Measurements from ENCODE around the gene ICA1.

The ICA1 gene

DNA sequence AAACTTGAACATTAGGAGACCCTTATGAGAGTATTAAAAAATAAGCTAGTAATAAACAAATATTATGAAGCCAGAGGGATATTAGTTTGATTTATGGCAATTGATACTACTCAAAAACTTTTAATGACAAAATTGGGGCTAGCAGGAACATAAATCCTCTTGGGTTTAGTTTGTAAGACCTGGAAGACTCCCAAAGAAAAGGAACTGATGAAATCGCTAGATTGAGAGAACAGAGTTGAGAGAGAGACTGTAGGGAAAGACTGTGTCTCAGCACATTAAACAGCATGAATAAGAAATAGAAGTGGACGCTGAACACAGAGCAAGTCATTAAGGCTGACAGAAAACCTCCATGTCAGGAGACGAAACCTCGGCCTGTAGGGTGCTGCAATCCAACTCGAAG, 56.4 kb downstream of the ICA1 start:
- in situ Hi-C loops (cut with MboI; ENCODE audit: low sequenced_read_pairs), result loop anchor here (25.0 kb wide), 1 partner anchor 768 kb away; no protein-coding TSS in a partner anchor

- in situ Hi-C loops (cut with MboI; ENCODE audit: low sequenced_read_pairs), result loop anchor here (25.0 kb wide), 1 partner anchor 768 kb away; no protein-coding TSS in a partner anchor
Observed at GRCh38 chr7:8205031-8205387, 57.0 kb downstream of the ICA1 start.

DNA sequence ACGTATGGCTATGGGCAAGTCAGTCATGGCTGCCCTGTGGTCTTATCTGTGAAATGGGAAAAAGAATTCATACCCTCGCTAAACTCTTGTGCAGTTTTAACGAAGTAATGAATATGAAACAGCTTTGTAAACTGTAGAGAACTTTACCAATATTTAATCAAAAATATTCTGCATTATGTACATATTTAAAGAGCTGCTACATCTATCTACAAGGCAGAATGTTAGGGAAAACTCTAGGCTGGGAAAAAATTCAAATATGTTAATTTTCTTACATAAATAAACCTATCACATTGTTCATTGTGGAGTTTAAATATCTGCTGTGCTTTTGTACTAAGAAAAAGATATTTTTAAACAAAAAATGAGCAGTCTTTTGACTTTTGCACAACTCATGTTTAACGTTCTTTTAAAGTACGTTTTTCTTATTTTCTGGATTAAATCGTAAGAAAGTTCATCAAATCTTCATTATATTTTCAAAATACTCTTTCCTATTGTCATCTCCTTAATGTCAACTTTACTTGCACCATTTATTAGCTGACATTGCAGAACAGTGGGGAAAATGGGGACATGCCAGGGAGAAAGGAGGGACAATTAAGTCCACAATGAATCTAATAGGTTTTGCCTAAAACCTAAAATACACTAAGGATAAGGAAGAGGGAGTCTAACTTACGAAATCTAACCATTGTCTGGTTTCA, 57.5 kb downstream of the ICA1 start:
- in situ Hi-C loops (cut with MboI; ENCODE audit: low sequenced_read_pairs), result loop anchor here (25.0 kb wide), 1 partner anchor 767 kb away; no protein-coding TSS in a partner anchor

GRCh38 chr7:8201846-8202441, 60.0 kb downstream of the ICA1 start:
- in situ Hi-C loops (cut with MboI; ENCODE audit: low sequenced_read_pairs), result loop anchor here (25.0 kb wide), 1 partner anchor 765 kb away; no protein-coding TSS in a partner anchor

DNA sequence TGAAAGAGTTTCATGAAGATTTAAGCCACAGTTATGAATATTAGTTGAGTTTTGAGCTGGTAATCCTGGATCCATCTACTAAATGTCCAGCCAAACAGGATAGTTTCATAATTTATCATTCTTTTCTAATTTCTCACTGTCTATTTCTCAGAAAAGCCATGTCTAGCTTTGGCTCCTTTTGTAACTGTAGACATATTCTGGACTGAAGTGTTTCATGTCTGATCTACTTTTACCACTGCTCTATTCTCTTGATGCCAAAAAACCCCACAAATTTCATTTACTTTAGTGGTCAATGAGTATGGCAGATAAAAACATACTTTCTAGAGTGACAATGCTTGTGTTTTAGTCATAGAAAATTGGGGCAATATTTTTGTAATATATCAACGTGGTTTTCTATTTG, 61.2 kb downstream of the ICA1 start:
- in situ Hi-C loops (cut with MboI; ENCODE audit: low sequenced_read_pairs), result loop anchor here (25.0 kb wide), 1 partner anchor 763 kb away; no protein-coding TSS in a partner anchor

DNA sequence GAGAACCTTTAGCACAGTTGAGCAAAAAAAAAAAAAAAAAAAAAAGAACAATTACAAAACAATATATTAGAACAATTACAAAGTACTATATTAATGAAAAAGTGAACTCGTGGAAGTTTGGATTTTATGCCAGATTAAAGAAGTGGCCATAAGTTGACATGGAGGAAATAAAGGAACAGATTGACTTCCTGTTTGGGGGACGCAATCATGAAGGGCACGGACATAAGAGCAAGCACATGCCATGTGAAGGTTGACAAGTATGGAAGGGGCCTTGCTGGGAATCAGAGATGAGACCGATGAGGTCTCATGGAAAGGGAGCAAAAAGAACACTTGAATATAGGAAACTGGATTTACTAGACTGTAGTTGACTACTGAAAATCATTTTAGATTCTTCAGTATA, 61.7 kb downstream of the ICA1 start:
- in situ Hi-C loops (cut with MboI; ENCODE audit: low sequenced_read_pairs), result loop anchor here (25.0 kb wide), 1 partner anchor 763 kb away; no protein-coding TSS in a partner anchor

DNA sequence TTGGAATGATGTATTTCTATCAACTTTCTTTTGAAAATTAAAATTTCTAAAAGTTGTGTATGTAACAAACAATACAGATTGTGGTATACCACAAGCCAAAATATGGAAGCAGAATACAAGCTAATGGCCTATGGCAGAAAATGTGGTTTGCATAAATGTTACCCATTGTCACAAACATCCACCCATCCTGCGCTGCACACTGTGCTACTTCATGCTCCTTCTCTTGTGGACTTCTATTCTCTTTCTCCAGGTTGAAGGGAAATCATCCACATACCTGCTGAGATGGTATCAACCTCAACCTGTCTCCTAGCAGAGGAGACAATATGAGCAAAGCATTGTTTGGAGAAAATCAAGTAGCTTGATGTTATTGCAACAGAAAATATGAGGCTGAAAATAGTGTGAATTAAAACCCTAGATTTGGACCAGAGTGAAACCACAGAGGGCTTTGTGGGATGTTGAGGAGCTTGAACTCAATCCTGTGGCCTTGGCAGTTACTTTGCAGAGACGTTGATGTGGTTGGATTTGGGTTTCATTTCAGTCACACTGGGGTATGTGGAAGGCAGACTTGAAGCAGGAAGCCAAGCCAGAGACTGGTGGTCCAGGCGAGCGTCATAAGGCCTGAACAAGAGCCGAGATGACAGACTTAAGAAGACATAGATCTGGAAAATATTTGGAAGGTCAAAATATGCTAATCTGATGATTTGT, 63.8 kb downstream of the ICA1 start:
- in situ Hi-C loops (cut with MboI; ENCODE audit: low sequenced_read_pairs), result no loop called here

- in situ Hi-C loops (cut with MboI; ENCODE audit: low sequenced_read_pairs), result no loop called here
Observed at GRCh38 chr7:8192897-8193296, 69.1 kb downstream of the ICA1 start.

DNA sequence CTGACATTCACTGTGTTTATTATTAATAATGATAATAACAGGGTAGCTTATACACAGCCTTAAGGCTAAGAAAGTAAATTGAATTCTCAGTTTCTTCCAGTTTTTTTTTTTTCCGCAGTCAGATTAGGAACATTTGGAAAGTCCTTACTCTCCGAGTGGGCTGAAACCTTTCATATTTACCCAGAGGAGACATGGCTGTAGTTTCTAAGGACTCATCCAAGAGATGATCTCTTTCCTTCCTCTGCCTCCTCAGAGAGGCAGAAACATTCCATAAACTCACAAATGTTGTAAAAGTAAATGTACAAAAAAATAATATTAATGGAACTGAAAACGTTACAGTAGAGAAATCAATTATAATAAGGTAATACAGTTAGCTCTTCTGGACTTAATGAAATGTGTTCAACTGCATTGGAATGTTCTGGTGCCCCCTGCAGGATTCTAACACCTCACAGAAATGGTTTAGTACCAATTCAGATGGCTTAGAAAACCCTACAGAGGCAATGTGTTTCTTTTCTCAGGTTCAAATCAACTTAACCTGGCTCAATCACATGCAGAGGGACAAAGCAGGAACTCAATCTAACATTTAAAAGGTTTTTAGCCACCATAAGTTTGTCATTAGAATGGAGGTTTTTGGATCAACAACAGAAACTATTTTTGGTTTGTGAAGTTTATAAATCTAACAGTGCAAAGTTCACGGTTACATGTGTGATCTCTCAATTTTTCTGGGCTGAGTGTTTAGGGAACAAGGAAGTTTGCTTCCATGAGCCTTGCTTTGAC, 71.7 kb downstream of the ICA1 start:
- in situ Hi-C loops (cut with MboI; ENCODE audit: low sequenced_read_pairs), result no loop called here

- in situ Hi-C loops (cut with MboI; ENCODE audit: low sequenced_read_pairs), result no loop called here
Observed at GRCh38 chr7:8189625-8190024, 72.3 kb downstream of the ICA1 start.

DNA sequence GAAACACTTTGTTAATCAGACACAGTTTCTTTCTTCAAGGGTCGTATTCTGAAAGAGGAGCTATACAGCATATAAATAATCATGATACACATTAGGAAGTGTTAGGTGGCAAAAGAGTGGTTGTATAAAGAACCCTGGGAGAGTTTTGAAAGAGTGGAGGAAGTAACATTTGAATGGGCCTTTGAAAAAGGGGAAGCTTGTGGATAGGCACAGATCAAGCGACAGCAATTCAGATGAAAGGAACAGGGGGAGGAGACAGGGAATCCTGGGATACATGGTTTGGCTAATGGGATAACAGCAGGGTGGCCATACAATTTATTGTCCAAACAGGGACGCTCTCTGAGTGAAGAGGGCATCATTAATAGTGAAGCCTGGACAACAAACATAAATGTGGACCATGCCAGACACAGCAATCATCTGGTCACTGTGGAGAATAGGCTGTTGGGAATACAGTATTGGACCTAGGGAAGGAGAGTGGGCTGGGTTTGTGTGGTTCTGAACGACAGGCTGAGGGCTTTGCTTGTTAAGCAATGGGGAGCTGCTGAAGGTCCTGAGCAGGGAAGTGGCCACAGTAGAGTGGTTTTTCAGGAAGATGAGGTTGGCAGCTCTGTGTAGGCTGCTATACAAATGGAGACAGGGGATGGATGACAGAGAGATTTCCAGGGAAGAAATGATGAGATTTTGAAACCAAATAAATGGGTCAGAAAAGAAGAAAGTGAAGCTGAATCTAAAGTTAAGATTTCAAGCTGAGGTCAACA, 75.9 kb downstream of the ICA1 start:
- in situ Hi-C loops (cut with MboI; ENCODE audit: low sequenced_read_pairs), result no loop called here

GRCh38 chr7:8184221-8184620, 77.7 kb downstream of the ICA1 start:
- in situ Hi-C loops (cut with MboI; ENCODE audit: low sequenced_read_pairs), result no loop called here

DNA sequence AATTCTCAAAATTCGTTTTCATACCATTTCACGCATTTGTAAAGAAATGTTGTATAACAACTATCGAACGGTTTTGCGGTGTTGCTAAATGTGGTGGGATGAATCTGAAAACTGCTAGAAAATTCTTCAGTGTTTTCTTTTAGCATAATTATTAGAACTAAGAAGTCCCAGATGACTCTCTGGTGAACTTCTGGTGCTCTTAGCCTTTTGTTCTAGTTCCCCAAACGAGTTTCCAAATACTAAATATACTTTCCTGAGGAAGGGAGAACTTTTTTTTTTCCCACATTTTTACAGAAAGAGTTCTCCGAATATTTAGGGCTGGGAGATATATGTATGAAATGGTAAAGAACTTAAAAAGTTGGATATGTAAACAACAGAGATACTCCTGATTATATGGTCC, 82.5 kb downstream of the ICA1 start:
- in situ Hi-C loops (cut with MboI; ENCODE audit: low sequenced_read_pairs), result no loop called here

- in situ Hi-C loops (cut with MboI; ENCODE audit: low sequenced_read_pairs), result no loop called here
Observed at GRCh38 chr7:8178353-8178752, 83.6 kb downstream of the ICA1 start.

GRCh38 chr7:8177109-8177933, 84.6 kb downstream of the ICA1 start:
- in situ Hi-C loops (cut with MboI; ENCODE audit: low sequenced_read_pairs), result no loop called here

DNA sequence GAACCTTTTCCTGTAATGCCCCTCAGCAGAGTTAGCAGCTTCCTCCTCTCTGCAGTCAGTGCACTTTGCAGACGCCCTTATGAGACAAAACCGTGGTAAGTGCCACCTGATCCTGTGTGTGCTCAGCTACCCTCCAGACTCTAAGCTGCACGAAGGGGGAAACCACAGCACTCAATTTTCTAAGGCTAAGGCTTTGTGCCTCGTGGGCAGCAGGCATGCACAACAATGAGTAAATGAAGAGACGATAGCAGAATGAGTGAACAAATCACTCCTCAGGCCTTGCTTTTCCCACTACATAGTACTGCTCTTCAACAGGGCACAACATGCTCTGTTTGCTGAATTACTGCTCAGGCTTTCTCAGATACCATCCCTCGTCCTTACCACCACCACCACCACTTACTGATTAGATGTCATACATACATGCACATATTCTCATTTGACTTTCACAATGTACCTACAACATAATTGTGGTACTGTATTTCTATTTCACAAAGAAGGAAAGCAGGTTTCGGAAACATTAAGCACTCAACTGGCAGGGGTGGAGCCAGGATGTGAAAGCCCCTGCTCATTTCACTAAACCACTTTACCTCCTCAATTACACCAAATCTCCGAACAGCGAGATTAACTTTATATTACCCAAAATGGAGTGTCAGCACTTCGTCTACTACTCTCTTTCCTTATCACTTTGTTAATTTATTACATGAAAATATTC, 85.4 kb downstream of the ICA1 start:
- in situ Hi-C loops (cut with MboI; ENCODE audit: low sequenced_read_pairs), result no loop called here

DNA sequence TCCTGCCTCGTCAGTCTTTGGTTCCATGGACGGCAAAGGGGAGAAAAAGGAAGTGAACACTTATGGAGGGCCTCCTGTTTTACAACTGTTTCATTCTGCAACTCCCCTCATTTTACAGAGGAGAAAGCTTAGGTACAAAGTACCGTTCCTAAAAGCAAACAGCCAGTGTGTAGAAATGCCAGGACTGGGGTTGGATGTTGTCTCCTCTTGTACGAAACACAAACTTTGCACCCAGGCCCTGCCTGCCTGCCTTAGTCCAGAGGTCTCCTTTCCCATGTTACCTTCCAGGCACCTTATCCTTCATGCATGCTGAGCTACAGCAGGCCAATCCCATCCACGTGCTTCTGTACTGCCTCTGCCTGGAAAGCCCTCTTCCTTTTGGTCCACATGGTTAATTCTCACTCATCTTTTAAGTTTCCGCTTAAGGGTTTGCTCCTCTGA, 86.0 kb downstream of the ICA1 start:
- in situ Hi-C loops (cut with MboI; ENCODE audit: low sequenced_read_pairs), result no loop called here

- in situ Hi-C loops (cut with MboI; ENCODE audit: low sequenced_read_pairs), result no loop called here
Observed at GRCh38 chr7:8172372-8173354, 89.3 kb downstream of the ICA1 start.
